ENCODE results near the gene GATA2. TPM values are rescaled to one million over a fixed set of nuclear protein-coding genes. Genes with fewer than 3 reads are reported as not detected.

GATA2 gene
- total and polyA plus RNA-seq, 2 donors (not counting 1 experiment from before 2014, with no cell fraction given): 0.27 TPM; not detected in 1

- no peak for TF ChIP-seq CTCF (IDR thresholded peaks at IDR 0.05)
- no peak for TF ChIP-seq EZH2 (IDR thresholded peaks at IDR 0.05; ENCODE audit: borderline replicate concordance, insufficient read depth, low read depth, low read length, poor library complexity, severe bottlenecking)
- DNase-seq: no peak
- Histone ChIP-seq H3K79me2 (ENCODE audit: control insufficient read depth, insufficient read depth, low read length) (no peaks in the 10 kb centered on the region), H3K9me3 (ENCODE audit: control extremely low read depth in 1 of 3, control insufficient read depth in 2 of 3, insufficient read depth in 1 of 3, low read length in 2 of 3) (no peaks in the 10 kb centered on the region), H3K4me1 (ENCODE audit: control insufficient read depth in 2 of 2, insufficient read depth in 2 of 2, low read length in 2 of 2) (no peaks in the 10 kb centered on the region), H4K20me1 (ENCODE audit: control insufficient read depth, insufficient read depth, low read length, poor library complexity, severe bottlenecking) (no peaks in the 10 kb centered on the region), H3K27ac (ENCODE audit: low read length in 2 of 2) (no peak overlapping the region), H3K4me3 (ENCODE audit: control extremely low read depth in 1 of 5, extremely low read depth in 1 of 5, insufficient read depth in 1 of 5, low read depth in 2 of 5, low read length in 4 of 5) (no peak overlapping the region), H3K4me2 (replicated peaks; ENCODE audit: low read depth, low read length, poor library complexity, severe bottlenecking) (no peak overlapping the region), H2AFZ (ENCODE audit: insufficient read depth, low read depth, low read length, poor library complexity, severe bottlenecking) (no peak overlapping the region), H3K27me3 (replicated peaks in 1 of 4; ENCODE audit: control extremely low read depth in 1 of 4, control insufficient read depth in 3 of 4, insufficient read depth in 4 of 4, low read length in 3 of 4) (peaks cover 0 to 6% (median 0%) of the 10 kb centered on the region in 4 experiments), H3K9ac (ENCODE audit: low read length) (no peak overlapping the region), H3K36me3 (replicated peaks in 1 of 2; ENCODE audit: control extremely low read depth in 1 of 2, control insufficient read depth in 1 of 2, extremely low read depth in 1 of 2, insufficient read depth in 2 of 2, low read length in 1 of 2) (no peaks in the 10 kb centered on the region)
- H3K27ac Mint-ChIP-seq: no peak overlapping the region
- ATAC-seq (ENCODE audit: low read depth): no peak
- WGBS (ENCODE audit: insufficient coverage): 71% methylated on average over 12 of the region's 13 CpGs
- ChIA-PET CTCF (no interaction called here), POLR2A (no interaction called here)
- H3K27me3 Mint-ChIP-seq: peaks cover 40% of the 10 kb centered on the region
- no peaks in the 10 kb centered on the region for H3K4me1 Mint-ChIP-seq
- intact Hi-C loops (cut with micrococcal nuclease): no loop called here
- H3K9me3 Mint-ChIP-seq (ENCODE audit: insufficient read depth): no peaks in the 10 kb centered on the region
- no peak overlapping the region for H3K4me3 Mint-ChIP-seq
These were observed 22.7 kb downstream of the GATA2 start for GRCh38 chr3:128470134-128470899.

GRCh38 chr3:128469556-128469955, 23.4 kb downstream of the GATA2 start:
- Histone ChIP-seq H3K36me3 (replicated peaks in 1 of 2; ENCODE audit: control extremely low read depth in 1 of 2, control insufficient read depth in 1 of 2, extremely low read depth in 1 of 2, insufficient read depth in 2 of 2, low read length in 1 of 2) (no peaks in the 10 kb centered on the region), H3K4me3 (ENCODE audit: control extremely low read depth in 1 of 5, extremely low read depth in 1 of 5, insufficient read depth in 1 of 5, low read depth in 2 of 5, low read length in 4 of 5) (no peak overlapping the region), H3K79me2 (ENCODE audit: control insufficient read depth, insufficient read depth, low read length) (no peaks in the 10 kb centered on the region), H2AFZ (ENCODE audit: insufficient read depth, low read depth, low read length, poor library complexity, severe bottlenecking) (no peak overlapping the region), H3K27ac (ENCODE audit: low read length in 2 of 2) (no peak overlapping the region), H3K27me3 (replicated peaks in 1 of 4; ENCODE audit: control extremely low read depth in 1 of 4, control insufficient read depth in 3 of 4, insufficient read depth in 4 of 4, low read length in 3 of 4) (peaks cover 0 to 6% (median 0%) of the 10 kb centered on the region in 4 experiments), H3K9me3 (ENCODE audit: control extremely low read depth in 1 of 3, control insufficient read depth in 2 of 3, insufficient read depth in 1 of 3, low read length in 2 of 3) (no peaks in the 10 kb centered on the region), H3K4me2 (replicated peaks; ENCODE audit: low read depth, low read length, poor library complexity, severe bottlenecking) (no peak overlapping the region), H4K20me1 (ENCODE audit: control insufficient read depth, insufficient read depth, low read length, poor library complexity, severe bottlenecking) (no peaks in the 10 kb centered on the region), H3K4me1 (ENCODE audit: control insufficient read depth in 2 of 2, insufficient read depth in 2 of 2, low read length in 2 of 2) (no peaks in the 10 kb centered on the region), H3K9ac (ENCODE audit: low read length) (no peak overlapping the region)
- no peak overlapping the region for H3K4me3 Mint-ChIP-seq
- ChIA-PET CTCF (no interaction called here), POLR2A (no interaction called here)
- H3K27me3 Mint-ChIP-seq: peaks cover 44% of the 10 kb centered on the region
- no peak for DNase-seq
- 97% methylated on average over 6 of the region's 6 CpGs for WGBS (ENCODE audit: insufficient coverage)
- intact Hi-C loops (cut with micrococcal nuclease): no loop called here
- no peaks in the 10 kb centered on the region for H3K4me1 Mint-ChIP-seq
- no peak overlapping the region for H3K27ac Mint-ChIP-seq
- no peak for ATAC-seq (ENCODE audit: low read depth)
- no peaks in the 10 kb centered on the region for H3K9me3 Mint-ChIP-seq (ENCODE audit: insufficient read depth)
- TF ChIP-seq CTCF (IDR thresholded peaks at IDR 0.05) (no peak), EZH2 (IDR thresholded peaks at IDR 0.05; ENCODE audit: borderline replicate concordance, insufficient read depth, low read depth, low read length, poor library complexity, severe bottlenecking) (no peak)

All from B cell (primary cell).